Upper lobe of right lung (tissue), 1 donor: ENCODE data around the gene FBN3. TPM values are rescaled to one million over a fixed set of nuclear protein-coding genes. Genes with fewer than 3 reads are reported as not detected.
A peak's percentile ranks its signal among the peaks of the same experiment; 100 is the strongest.
"Not testable (repeated sequence)": the region's sequence is repeated elsewhere in the genome, so short reads cannot be mapped to it uniquely, and the experiment has no call there.

Experiments
- ATAC-seq: fragments of 200-7000 bp; cut with Tn5 transposase; one replicate; pipeline ENCODE4 v1.9.1; 2020; ENCODE audit warnings: mild to moderate bottlenecking, moderate library complexity
- DNase-seq: peaks from one replicate; pipeline ENCODE4 v3.0.0-alpha.2; 2020
- H3K27ac ChIP-seq: fragments of 200-600 bp; one replicate; pipeline ENCODE4 v1.8.0; 2022
- H3K27me3 ChIP-seq: fragments of 200-600 bp; one replicate; pipeline ENCODE4 v1.8.0; 2022; ENCODE audit warnings: mild to moderate bottlenecking
- H3K36me3 ChIP-seq: fragments of 200-600 bp; one replicate; pipeline ENCODE4 v1.8.0; 2022
- H3K4me1 ChIP-seq: fragments of 200-600 bp; one replicate; pipeline ENCODE4 v1.8.0; 2022
- H3K4me3 ChIP-seq: fragments of 200-600 bp; one replicate; pipeline ENCODE4 v1.8.0; 2022; ENCODE audit warnings: mild to moderate bottlenecking
- H3K9me3 ChIP-seq: fragments of 200-600 bp; one replicate; pipeline ENCODE4 v1.8.0; 2022
- CTCF ChIP-seq: fragments of 200-600 bp; IDR thresholded peaks from one replicate; pipeline ENCODE4 v1.8.0; 2022; ENCODE audit warnings: antibody characterized with exemption
- intact Hi-C: fragments of 100-400 bp; cut with DNase I; formaldehyde crosslinking; loops from one replicate; pipeline ENCODE4 v1.11.0; 2022
- total RNA-seq: library from RNA; stranded (reverse); fragmentation: NEBNext Ultra II Directional; extraction: Animal tissue kit (Norgen Biotek cat#: 25700); gene quantifications from one replicate; pipeline ENCODE4 v1.2.1, GENCODE V29; 2021
- donor health status: DM: no; HTN: yes; CAD: no; lungs with severe emphysema.

FBN3 gene
- total RNA-seq, 1 donor from 2014 or later, result 8.5 TPM

GRCh38 chr19:8041531-8041931 lies 107.9 kb downstream of the FBN3 start:
- H3K36me3 ChIP-seq, result no peaks in the 10 kb centered on the region
- no peaks in the 10 kb centered on the region for H3K4me1 ChIP-seq
- H3K9me3 ChIP-seq, result no peaks in the 10 kb centered on the region
- peak; percentile 64 for DNase-seq
- intact Hi-C loops, result no loop called here
- TF ChIP-seq CTCF, result no peak
- ATAC-seq, result peak; percentile 57
- H3K4me3 ChIP-seq, result no peak overlapping the region
- H3K27ac ChIP-seq, result no peak overlapping the region
- no peaks in the 10 kb centered on the region for H3K27me3 ChIP-seq

- Histone ChIP-seq H3K4me1 (no peaks in the 10 kb centered on the region), H3K9me3 (no peaks in the 10 kb centered on the region), H3K4me3 (no peak overlapping the region), H3K27me3 (no peaks in the 10 kb centered on the region), H3K36me3 (no peaks in the 10 kb centered on the region), H3K27ac (no peak overlapping the region)
- no peak for ATAC-seq
- no peak for TF ChIP-seq CTCF
- intact Hi-C loops, result no loop called here
- no peak for DNase-seq
Observed at GRCh38 chr19:8039231-8039630, 110.2 kb downstream of the FBN3 start.

GRCh38 chr19:8038815-8039214 lies 110.6 kb downstream of the FBN3 start:
- no peaks in the 10 kb centered on the region for H3K36me3 ChIP-seq
- DNase-seq, result no peak
- no peaks in the 10 kb centered on the region for H3K9me3 ChIP-seq
- no peak overlapping the region for H3K4me3 ChIP-seq
- TF ChIP-seq CTCF, result no peak
- no peaks in the 10 kb centered on the region for H3K27me3 ChIP-seq
- no peaks in the 10 kb centered on the region for H3K4me1 ChIP-seq
- no peak for ATAC-seq
- intact Hi-C loops, result no loop called here
- H3K27ac ChIP-seq, result no peak overlapping the region

- intact Hi-C loops, result no loop called here
- Histone ChIP-seq H3K27me3 (no peaks in the 10 kb centered on the region), H3K4me1 (no peaks in the 10 kb centered on the region), H3K4me3 (no peak overlapping the region), H3K9me3 (no peaks in the 10 kb centered on the region), H3K36me3 (no peaks in the 10 kb centered on the region), H3K27ac (no peak overlapping the region)
- DNase-seq, result no peak
- ATAC-seq, result no peak
- TF ChIP-seq CTCF, result no peak
Observed at GRCh38 chr19:8036434-8037099, 112.8 kb downstream of the FBN3 start.

- no peak for TF ChIP-seq CTCF
- Histone ChIP-seq H3K27me3 (no peaks in the 10 kb centered on the region), H3K9me3 (no peaks in the 10 kb centered on the region), H3K27ac (no peak overlapping the region), H3K4me3 (no peak overlapping the region), H3K36me3 (no peaks in the 10 kb centered on the region), H3K4me1 (no peaks in the 10 kb centered on the region)
- DNase-seq, result no peak
- intact Hi-C loops, result no loop called here
- no peak for ATAC-seq
Observed at GRCh38 chr19:8034178-8034525, 115.2 kb downstream of the FBN3 start.

- H3K36me3 ChIP-seq, DNase-seq, H3K9me3 ChIP-seq, intact Hi-C loops, H3K4me1 ChIP-seq, H3K27ac ChIP-seq, H3K27me3 ChIP-seq, H3K4me3 ChIP-seq, ATAC-seq: not testable (repeated sequence)
Observed at GRCh38 chr19:8033287-8034177, 115.9 kb downstream of the FBN3 start.
